NCI-H82 treated with DMSO at 0.1 percent for 48 hours (cell line): ENCODE data around the gene ALDH1A1.
"Not testable (repeated sequence)": the region's sequence is repeated elsewhere in the genome, so short reads cannot be mapped to it uniquely, and the experiment has no call there.

Experiments used
- DNase-seq: peaks from one replicate; lab custom pipeline; 2025; ENCODE audit not compliant: unreplicated experiment; lab: John Stamatoyannopoulos, UW

Gene ALDH1A1

GRCh38 chr9:72862788-72863187 lies 90.1 kb downstream of the ALDH1A1 start:
- DNase-seq = not testable (repeated sequence)

- DNase-seq = no peak
Observed at GRCh38 chr9:72858089-72858912, 94.6 kb downstream of the ALDH1A1 start.

- no peak for DNase-seq
Observed at GRCh38 chr9:72857624-72857996, 95.2 kb downstream of the ALDH1A1 start.

GRCh38 chr9:72856972-72857623 lies 95.8 kb downstream of the ALDH1A1 start:
- DNase-seq = no peak

GRCh38 chr9:72855890-72856523 lies 96.8 kb downstream of the ALDH1A1 start:
- no peak for DNase-seq

- no peak for DNase-seq
Observed at GRCh38 chr9:72855321-72855720, 97.5 kb downstream of the ALDH1A1 start.
